ENCODE data around the gene PDLIM5.

Gene PDLIM5

GRCh38 chr4:94668724-94669123, 217.0 kb downstream of the PDLIM5 start:
- H3K9me3 ChIP-seq (ENCODE audit: severe bottlenecking), result no peaks in the 10 kb centered on the region
- no peak overlapping the region for H3K4me3 ChIP-seq (ENCODE audit: severe bottlenecking)
- no peaks in the 10 kb centered on the region for H3K27me3 ChIP-seq (ENCODE audit: insufficient read depth, poor library complexity, severe bottlenecking)
- no peak for ATAC-seq (ENCODE audit: low read depth)
- H3K4me1 ChIP-seq (ENCODE audit: insufficient read depth, poor library complexity, severe bottlenecking), result no peaks in the 10 kb centered on the region
- H3K27ac ChIP-seq (ENCODE audit: poor library complexity, severe bottlenecking), result no peak overlapping the region
- peaks cover 29% of the 10 kb centered on the region for H3K36me3 ChIP-seq (ENCODE audit: low read depth)
- TF ChIP-seq CTCF (IDR thresholded peaks at IDR 0.05; ENCODE audit: poor library complexity, severe bottlenecking), result no peak
- DNase-seq (ENCODE audit: low spot score), result no peak

GRCh38 chr4:94669672-94670664, 218.2 kb downstream of the PDLIM5 start:
- ATAC-seq (ENCODE audit: low read depth), result no peak
- H3K9me3 ChIP-seq (ENCODE audit: severe bottlenecking), result no peaks in the 10 kb centered on the region
- no peak for TF ChIP-seq CTCF (IDR thresholded peaks at IDR 0.05; ENCODE audit: poor library complexity, severe bottlenecking)
- H3K36me3 ChIP-seq (ENCODE audit: low read depth), result peaks cover 17% of the 10 kb centered on the region
- no peak overlapping the region for H3K27ac ChIP-seq (ENCODE audit: poor library complexity, severe bottlenecking)
- H3K27me3 ChIP-seq (ENCODE audit: insufficient read depth, poor library complexity, severe bottlenecking), result no peaks in the 10 kb centered on the region
- H3K4me1 ChIP-seq (ENCODE audit: insufficient read depth, poor library complexity, severe bottlenecking), result no peaks in the 10 kb centered on the region
- H3K4me3 ChIP-seq (ENCODE audit: severe bottlenecking), result no peak overlapping the region
- DNase-seq (ENCODE audit: low spot score), result no peak

GRCh38 chr4:94671113-94671512, 219.4 kb downstream of the PDLIM5 start:
- TF ChIP-seq CTCF (IDR thresholded peaks at IDR 0.05; ENCODE audit: poor library complexity, severe bottlenecking), result no peak
- ATAC-seq (ENCODE audit: low read depth) (no peak), DNase-seq (ENCODE audit: low spot score) (no peak)
- Histone ChIP-seq H3K9me3 (ENCODE audit: severe bottlenecking) (no peaks in the 10 kb centered on the region), H3K27me3 (ENCODE audit: insufficient read depth, poor library complexity, severe bottlenecking) (no peaks in the 10 kb centered on the region), H3K36me3 (ENCODE audit: low read depth) (peaks cover 13% of the 10 kb centered on the region), H3K4me3 (ENCODE audit: severe bottlenecking) (no peak overlapping the region), H3K27ac (ENCODE audit: poor library complexity, severe bottlenecking) (no peak overlapping the region), H3K4me1 (ENCODE audit: insufficient read depth, poor library complexity, severe bottlenecking) (no peaks in the 10 kb centered on the region)

GRCh38 chr4:94673961-94674360, 222.2 kb downstream of the PDLIM5 start:
- H3K36me3 ChIP-seq (ENCODE audit: low read depth), result no peaks in the 10 kb centered on the region
- H3K9me3 ChIP-seq (ENCODE audit: severe bottlenecking), result no peaks in the 10 kb centered on the region
- H3K4me1 ChIP-seq (ENCODE audit: insufficient read depth, poor library complexity, severe bottlenecking), result no peaks in the 10 kb centered on the region
- ATAC-seq (ENCODE audit: low read depth) (no peak), DNase-seq (ENCODE audit: low spot score) (no peak)
- H3K27me3 ChIP-seq (ENCODE audit: insufficient read depth, poor library complexity, severe bottlenecking), result no peaks in the 10 kb centered on the region
- no peak overlapping the region for H3K4me3 ChIP-seq (ENCODE audit: severe bottlenecking)
- no peak overlapping the region for H3K27ac ChIP-seq (ENCODE audit: poor library complexity, severe bottlenecking)
- TF ChIP-seq CTCF (IDR thresholded peaks at IDR 0.05; ENCODE audit: poor library complexity, severe bottlenecking), result no peak

- Histone ChIP-seq H3K9me3 (ENCODE audit: severe bottlenecking) (no peaks in the 10 kb centered on the region), H3K4me3 (ENCODE audit: severe bottlenecking) (no peak overlapping the region), H3K4me1 (ENCODE audit: insufficient read depth, poor library complexity, severe bottlenecking) (no peaks in the 10 kb centered on the region), H3K27ac (ENCODE audit: poor library complexity, severe bottlenecking) (no peak overlapping the region), H3K27me3 (ENCODE audit: insufficient read depth, poor library complexity, severe bottlenecking) (no peaks in the 10 kb centered on the region), H3K36me3 (ENCODE audit: low read depth) (no peaks in the 10 kb centered on the region)
- DNase-seq (ENCODE audit: low spot score), result no peak
- ATAC-seq (ENCODE audit: low read depth), result 0 out of 3 replicates have a peak, but pooled peaks have one; percentile 15
- no peak for TF ChIP-seq CTCF (IDR thresholded peaks at IDR 0.05; ENCODE audit: poor library complexity, severe bottlenecking)
Observed at GRCh38 chr4:94676970-94677369, 225.2 kb downstream of the PDLIM5 start.
